GM21737 (cell line): ENCODE measurements around the gene LPCAT1.
"Not testable (repeated sequence)": the region's sequence is repeated elsewhere in the genome, so short reads cannot be mapped to it uniquely, and the experiment has no call there.

Experiments
- ATAC-seq: cut with Tn5 transposase; IDR thresholded peaks from one replicate; pipeline ENCODE4 v1.9.1; 2021; ENCODE audit warnings: mild to moderate bottlenecking, moderate library complexity; ENCODE audit not compliant: unreplicated experiment

Gene LPCAT1

GRCh38 chr5:1541702-1542400 is 18.1 kb upstream of the LPCAT1 start:
- no peak for ATAC-seq

GRCh38 chr5:1540831-1541701 is 17.3 kb upstream of the LPCAT1 start:
- ATAC-seq = no peak

- ATAC-seq = no peak
These were observed 16.4 kb upstream of the LPCAT1 start for GRCh38 chr5:1540166-1540565.

GRCh38 chr5:1539393-1540161 is 15.8 kb upstream of the LPCAT1 start:
- ATAC-seq = not testable (repeated sequence)

GRCh38 chr5:1538741-1539392 is 15.1 kb upstream of the LPCAT1 start:
- ATAC-seq = no peak

GRCh38 chr5:1538276-1538675 is 14.5 kb upstream of the LPCAT1 start:
- no peak for ATAC-seq

GRCh38 chr5:1537603-1538154 is 13.9 kb upstream of the LPCAT1 start:
- no peak for ATAC-seq

GRCh38 chr5:1536871-1537602 is 13.3 kb upstream of the LPCAT1 start:
- ATAC-seq = no peak

- ATAC-seq = peak; percentile 92
These were observed 12.6 kb upstream of the LPCAT1 start for GRCh38 chr5:1536322-1536845.

GRCh38 chr5:1535646-1536045 is 11.9 kb upstream of the LPCAT1 start:
- no peak for ATAC-seq

GRCh38 chr5:1532384-1532783 is 8.6 kb upstream of the LPCAT1 start:
- no peak for ATAC-seq

- ATAC-seq = no peak
These were observed 5.7 kb upstream of the LPCAT1 start for GRCh38 chr5:1529498-1529897.

GRCh38 chr5:1527533-1528205 is 3.9 kb upstream of the LPCAT1 start:
- ATAC-seq = no peak

GRCh38 chr5:1526681-1527131 is 2.9 kb upstream of the LPCAT1 start:
- no peak for ATAC-seq

- no peak for ATAC-seq
These were observed 2.5 kb upstream of the LPCAT1 start for GRCh38 chr5:1526190-1526631.

GRCh38 chr5:1525624-1526189 is 1.9 kb upstream of the LPCAT1 start:
- no peak for ATAC-seq

GRCh38 chr5:1524799-1525623 is 1.3 kb upstream of the LPCAT1 start:
- ATAC-seq = no peak

- no peak for ATAC-seq
These were observed 680 bp upstream of the LPCAT1 start for GRCh38 chr5:1524481-1524798.
